HG03135 (cell line): ENCODE results near the gene EIF4EBP2.

Experiments
- ATAC-seq: cut with Tn5 transposase; IDR thresholded peaks from one replicate; pipeline ENCODE4 v1.9.1; 2021; ENCODE audit warnings: mild to moderate bottlenecking, moderate library complexity; ENCODE audit not compliant: unreplicated experiment

The EIF4EBP2 gene

GRCh38 chr10:70458329-70459060 lies 54.5 kb downstream of the EIF4EBP2 start:
- ATAC-seq = no peak

GRCh38 chr10:70459061-70459773 lies 55.3 kb downstream of the EIF4EBP2 start:
- ATAC-seq = no peak

- no peak for ATAC-seq
Observed at GRCh38 chr10:70459774-70460490, 56.0 kb downstream of the EIF4EBP2 start.

- ATAC-seq = no peak
Observed at GRCh38 chr10:70461397-70462348, 57.7 kb downstream of the EIF4EBP2 start.

- ATAC-seq = no peak
Observed at GRCh38 chr10:70462349-70462984, 58.5 kb downstream of the EIF4EBP2 start.

- ATAC-seq = no peak
Observed at GRCh38 chr10:70465278-70465677, 61.3 kb downstream of the EIF4EBP2 start.

GRCh38 chr10:70465832-70466231 lies 61.9 kb downstream of the EIF4EBP2 start:
- ATAC-seq = no peak

GRCh38 chr10:70466951-70467350 lies 63.0 kb downstream of the EIF4EBP2 start:
- no peak for ATAC-seq

GRCh38 chr10:70472799-70473454 lies 69.0 kb downstream of the EIF4EBP2 start:
- ATAC-seq = no peak

GRCh38 chr10:70474780-70475179 lies 70.8 kb downstream of the EIF4EBP2 start:
- ATAC-seq = no peak

GRCh38 chr10:70475661-70476060 lies 71.7 kb downstream of the EIF4EBP2 start:
- no peak for ATAC-seq

- no peak for ATAC-seq
Observed at GRCh38 chr10:70476249-70477035, 72.5 kb downstream of the EIF4EBP2 start.

GRCh38 chr10:70477661-70478162 lies 73.8 kb downstream of the EIF4EBP2 start:
- no peak for ATAC-seq
